Measurements from ENCODE around the gene KCNQ1OT1. TPM values are rescaled to one million over a fixed set of nuclear protein-coding genes. Genes with fewer than 3 reads are reported as not detected.
A peak's percentile ranks its signal among the peaks of the same experiment; 100 is the strongest.

Gene KCNQ1OT1
- total RNA-seq, 4 donors from 2014 or later = 0.21 to 1.9 (median 1.2) TPM

DNA sequence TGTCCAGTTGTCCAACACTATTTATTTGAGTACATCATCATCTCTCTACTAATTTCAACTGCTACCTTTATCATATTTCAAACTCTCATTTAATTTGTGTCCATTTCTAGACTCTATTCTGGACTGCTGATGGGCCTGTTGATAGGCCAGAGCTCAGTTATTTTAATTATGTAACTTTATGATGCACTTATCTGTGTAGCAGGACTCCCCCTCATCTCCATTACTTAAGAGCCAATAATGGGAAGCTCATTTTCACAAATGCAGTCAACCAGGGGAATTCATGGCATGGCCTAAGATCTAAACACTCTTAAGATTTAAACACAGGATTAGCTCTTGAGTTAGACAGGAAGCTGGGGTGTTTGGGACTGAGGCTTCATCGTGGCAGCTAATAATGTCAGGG lies 21.4 kb downstream of the KCNQ1OT1 start:
- Histone ChIP-seq H3K4me1 (peaks cover 0 to 8% (median 0%) of the 10 kb centered on the region in 3 donors), H3K27ac (no peak overlapping the region), H3K9me3 (no peaks in the 10 kb centered on the region), H3K27me3 (no peaks in the 10 kb centered on the region), H3K36me3 (no peaks in the 10 kb centered on the region), H3K4me3 (no peak overlapping the region)
- TF ChIP-seq CTCF (IDR thresholded peaks at IDR 0.05) (no peak), POLR2A (IDR thresholded peaks at IDR 0.05) (no peak)
- intact Hi-C loops (cut with DNase I) = no loop called here
- 45 to 50% methylated on average over 1 of the region's 1 CpG for WGBS, 2 donors
- DNase-seq = no peak

DNA sequence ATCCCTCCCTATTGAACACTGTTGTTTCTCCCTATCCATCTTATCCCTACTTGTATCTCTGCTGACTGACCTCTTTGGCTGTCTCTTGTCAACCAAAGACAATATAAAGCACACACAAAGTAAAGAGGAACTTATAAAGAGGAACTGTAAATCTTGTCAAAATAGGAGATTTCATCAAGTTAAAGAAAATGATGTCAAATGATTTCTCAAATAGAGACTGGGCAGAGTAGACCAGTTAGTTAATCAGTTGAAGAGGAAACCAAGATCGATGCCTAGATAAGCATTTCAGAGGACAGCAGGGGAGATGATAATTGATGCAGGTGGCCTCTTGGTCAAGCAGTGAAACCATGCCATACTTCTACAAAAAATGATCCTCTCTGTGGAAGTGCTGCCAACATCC lies 22.7 kb downstream of the KCNQ1OT1 start:
- H3K27me3 ChIP-seq = no peaks in the 10 kb centered on the region
- no peak overlapping the region for H3K4me3 ChIP-seq
- no peak for DNase-seq
- WGBS, 2 donors = 57 to 61% methylated on average over 1 of the region's 1 CpG
- H3K9me3 ChIP-seq = no peaks in the 10 kb centered on the region
- peaks cover 0 to 8% (median 0%) of the 10 kb centered on the region in 3 donors for H3K4me1 ChIP-seq
- H3K27ac ChIP-seq = no peak overlapping the region
- no peaks in the 10 kb centered on the region for H3K36me3 ChIP-seq
- TF ChIP-seq POLR2A (IDR thresholded peaks at IDR 0.05) (no peak), CTCF (IDR thresholded peaks at IDR 0.05) (no peak)
- intact Hi-C loops (cut with DNase I) = no loop called here

- WGBS, 2 donors = 77 to 81% methylated on average over 3 to 4 of the region's 7 CpGs
- Histone ChIP-seq H3K36me3 (no peaks in the 10 kb centered on the region), H3K4me3 (no peak overlapping the region), H3K27me3 (no peaks in the 10 kb centered on the region), H3K9me3 (no peaks in the 10 kb centered on the region), H3K27ac (no peak overlapping the region), H3K4me1 (peaks cover 0 to 8% (median 0%) of the 10 kb centered on the region in 3 donors)
- no peak for TF ChIP-seq POLR2A (IDR thresholded peaks at IDR 0.05)
- TF ChIP-seq CTCF (IDR thresholded peaks at IDR 0.05) = no peak
- intact Hi-C loops (cut with DNase I) = no loop called here
- DNase-seq = no peak
Observed at GRCh38 chr11:2675540-2675939, 24.3 kb downstream of the KCNQ1OT1 start.

DNA sequence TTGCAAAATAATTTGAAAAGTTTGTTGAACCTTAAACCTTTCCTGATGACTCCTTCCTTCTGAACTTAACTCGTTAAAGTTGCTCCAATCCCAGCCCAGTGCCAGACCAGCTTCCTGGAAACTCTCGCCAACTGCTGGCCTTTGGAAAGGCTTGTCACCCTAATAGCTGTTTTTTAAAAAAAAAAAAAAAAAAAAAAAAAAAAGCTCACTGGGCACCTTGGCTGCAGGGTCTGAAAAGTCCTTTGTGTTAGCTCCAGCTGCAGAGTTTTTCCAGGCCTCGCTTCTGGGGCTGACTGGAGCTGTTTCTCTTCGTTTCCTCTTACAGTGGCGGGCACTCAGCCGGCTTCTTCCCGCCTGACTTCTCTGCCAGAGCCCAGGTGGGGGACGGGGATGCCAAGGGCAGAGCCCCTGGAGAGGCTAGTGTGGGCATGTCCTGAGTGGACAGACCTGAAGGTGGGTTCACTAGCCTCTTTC lies 25.1 kb downstream of the KCNQ1OT1 start:
- H3K4me3 ChIP-seq = no peak overlapping the region
- H3K36me3 ChIP-seq = no peaks in the 10 kb centered on the region
- TF ChIP-seq POLR2A (IDR thresholded peaks at IDR 0.05) = no peak
- TF ChIP-seq CTCF (IDR thresholded peaks at IDR 0.05) = no peak
- peaks cover 0 to 8% (median 0%) of the 10 kb centered on the region in 3 donors for H3K4me1 ChIP-seq
- H3K27ac ChIP-seq = no peak overlapping the region
- no peaks in the 10 kb centered on the region for H3K27me3 ChIP-seq
- no peak for DNase-seq
- 69 to 72% methylated on average over 8 of the region's 8 CpGs for WGBS, 2 donors
- intact Hi-C loops (cut with DNase I) = no loop called here
- no peaks in the 10 kb centered on the region for H3K9me3 ChIP-seq

GRCh38 chr11:2673871-2674471 lies 25.8 kb downstream of the KCNQ1OT1 start:
- intact Hi-C loops (cut with DNase I) = no loop called here
- no peaks in the 10 kb centered on the region for H3K9me3 ChIP-seq
- no peak for TF ChIP-seq POLR2A (IDR thresholded peaks at IDR 0.05)
- no peak for TF ChIP-seq CTCF (IDR thresholded peaks at IDR 0.05)
- WGBS, 2 donors = 43 to 57% methylated on average over 2 to 3 of the region's 16 CpGs
- no peaks in the 10 kb centered on the region for H3K27me3 ChIP-seq
- peaks cover 0 to 8% (median 0%) of the 10 kb centered on the region in 3 donors for H3K4me1 ChIP-seq
- H3K4me3 ChIP-seq = no peak overlapping the region
- no peak for DNase-seq
- H3K36me3 ChIP-seq = peaks cover 0 to 2% (median 0%) of the 10 kb centered on the region in 3 donors
- peak overlapping the region in 1 of 4 donors; percentile 3 for H3K27ac ChIP-seq

All from esophagus squamous epithelium (tissue), 5 donors.